GM12864 (cell line): Measurements from ENCODE around the gene SENP3.
"Not testable (repeated sequence)": the region's sequence is repeated elsewhere in the genome, so short reads cannot be mapped to it uniquely, and the experiment has no call there.

ENCODE experiments used
- DNase-seq: peaks from one replicate; pipeline ENCODE4 v3.0.0-alpha.2; 2011; ENCODE audit warnings: low read depth
- H3K4me3 ChIP-seq: 2 replicates; pipeline ENCODE4 v1.5.1; 2011; ENCODE audit warnings: mild to moderate bottlenecking, low read depth, low read length, control low read depth
- CTCF ChIP-seq: IDR thresholded peaks from 2 replicates; pipeline ENCODE4 v1.5.1; 2011; ENCODE audit warnings: low read depth, mild to moderate bottlenecking, moderate library complexity, low read length, control low read depth, inconsistent platforms; ENCODE audit errors: missing control alignments

The SENP3 gene

GRCh38 chr17:7590743-7591142, 29.0 kb downstream of the SENP3 start:
- no peak overlapping the region for H3K4me3 ChIP-seq
- DNase-seq: no peak
- TF ChIP-seq CTCF: no peak

DNA sequence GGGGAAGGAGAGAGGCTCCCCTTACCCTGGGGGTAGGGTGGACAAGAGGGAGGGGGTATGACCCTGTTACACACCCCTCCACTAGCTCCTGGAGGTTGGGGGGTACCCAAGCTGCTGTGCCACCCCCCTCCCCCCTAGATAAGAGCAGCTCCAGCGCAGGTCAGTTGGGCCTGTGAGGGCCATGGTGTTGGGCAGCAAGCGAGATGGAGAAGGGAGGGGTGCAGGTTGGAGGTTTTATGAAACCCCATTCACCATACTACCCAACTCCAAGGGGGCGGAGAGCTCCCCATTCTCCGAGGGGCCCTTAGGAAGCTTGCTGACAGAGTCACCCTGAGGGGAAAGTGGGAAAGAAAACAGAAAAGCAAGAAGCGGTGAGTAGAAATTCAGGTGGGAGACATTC, 29.9 kb downstream of the SENP3 start:
- DNase-seq: no peak
- TF ChIP-seq CTCF: no peak
- H3K4me3 ChIP-seq: no peak overlapping the region

GRCh38 chr17:7592422-7593021, 30.8 kb downstream of the SENP3 start:
- H3K4me3 ChIP-seq: no peak overlapping the region
- TF ChIP-seq CTCF: no peak
- DNase-seq: no peak

DNA sequence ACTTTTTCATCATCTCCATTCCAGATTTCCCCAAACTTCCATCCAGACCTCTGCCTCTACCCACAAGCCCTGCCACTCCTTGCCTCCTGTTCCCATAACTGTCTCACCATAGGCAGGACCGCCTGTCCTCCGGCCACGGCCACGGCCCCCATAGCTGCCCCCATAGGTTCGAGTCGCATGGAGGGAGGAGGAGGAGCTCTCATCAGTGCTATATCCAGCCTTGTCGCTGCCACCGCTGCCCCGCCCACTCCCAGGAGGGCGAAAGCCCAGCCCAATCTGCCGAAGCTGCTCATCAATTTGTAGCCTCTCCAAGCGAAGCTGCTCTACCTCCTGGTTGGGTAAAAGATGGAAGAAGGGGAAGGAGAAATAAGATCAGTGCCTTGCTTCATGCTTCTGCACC, 31.6 kb downstream of the SENP3 start:
- no peak overlapping the region for H3K4me3 ChIP-seq
- TF ChIP-seq CTCF: no peak
- DNase-seq: no peak

DNA sequence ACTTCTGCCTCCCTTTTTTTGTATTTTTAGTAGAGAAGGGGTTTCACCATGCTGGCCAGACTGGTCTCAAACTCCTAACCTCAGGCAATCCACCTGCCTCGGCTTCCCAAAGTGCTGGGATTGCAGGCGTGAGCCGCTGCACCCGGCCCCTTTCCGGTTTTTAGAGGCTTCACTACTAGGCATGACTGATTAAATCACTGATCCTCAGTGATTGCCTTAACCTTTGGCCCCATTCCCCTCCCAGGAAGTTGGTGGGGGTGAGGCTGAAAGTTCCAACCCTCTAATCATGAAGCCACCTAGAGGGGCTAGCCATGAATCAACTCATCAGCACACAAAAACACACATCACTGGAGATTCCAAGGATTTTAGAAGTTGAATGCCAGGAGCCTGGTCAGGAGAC, 35.8 kb downstream of the SENP3 start:
- not testable (repeated sequence) for DNase-seq

DNA sequence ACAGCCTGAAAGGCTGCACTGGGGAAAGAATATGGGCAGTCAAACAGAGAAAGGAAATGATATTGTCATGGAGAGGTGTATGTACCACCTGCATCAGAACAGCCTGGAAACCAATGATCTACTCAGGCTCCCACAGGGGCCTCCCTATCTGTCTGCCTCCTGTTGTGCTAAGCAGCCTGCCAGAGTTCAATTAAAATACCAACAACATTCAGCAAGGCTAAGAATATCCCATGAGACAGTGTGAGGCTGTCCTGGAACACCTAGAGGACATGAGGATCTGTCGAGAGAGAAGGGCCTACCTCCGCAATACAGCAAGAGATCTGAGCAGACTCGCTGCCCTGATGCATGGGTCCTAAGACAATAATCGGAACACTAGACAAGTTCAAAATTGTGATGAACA, 44.6 kb downstream of the SENP3 start:
- no peak for DNase-seq
- no peak overlapping the region for H3K4me3 ChIP-seq
- no peak for TF ChIP-seq CTCF

More for the DNA sequence above, 35.8 kb downstream of the SENP3 start:
- H3K4me3 ChIP-seq: not testable (repeated sequence)

DNA sequence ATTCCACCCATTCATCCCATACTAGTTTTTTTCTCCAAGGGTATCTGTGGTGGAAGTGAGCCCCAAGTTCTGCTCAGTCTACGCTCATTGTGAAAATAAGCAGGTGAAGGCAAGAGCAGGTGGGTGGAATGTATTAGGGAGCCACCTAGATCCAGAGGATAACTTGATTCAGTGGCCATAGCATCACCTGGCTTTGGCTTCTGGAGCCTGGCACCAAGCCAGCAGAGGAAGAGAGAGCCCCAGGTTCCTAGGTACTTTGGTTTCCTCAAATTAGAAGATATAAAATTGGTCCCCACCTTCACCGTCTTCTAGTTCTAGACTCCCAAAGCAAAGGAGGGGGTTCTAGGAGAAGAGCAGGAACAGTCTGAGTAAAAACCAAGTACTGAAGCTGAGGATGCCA, 48.9 kb downstream of the SENP3 start:
- H3K4me3 ChIP-seq: no peak overlapping the region
- DNase-seq: no peak
- TF ChIP-seq CTCF: no peak
